DMS79 (cell line): ENCODE data around the gene GRM1.

Experiments
- DNase-seq: peaks from one replicate; lab custom pipeline; 2025; lab: John Stamatoyannopoulos, UW

GRM1 gene

GRCh38 chr6:146277142-146277541 lies 248.3 kb downstream of the GRM1 start:
- DNase-seq = no peak

DNA sequence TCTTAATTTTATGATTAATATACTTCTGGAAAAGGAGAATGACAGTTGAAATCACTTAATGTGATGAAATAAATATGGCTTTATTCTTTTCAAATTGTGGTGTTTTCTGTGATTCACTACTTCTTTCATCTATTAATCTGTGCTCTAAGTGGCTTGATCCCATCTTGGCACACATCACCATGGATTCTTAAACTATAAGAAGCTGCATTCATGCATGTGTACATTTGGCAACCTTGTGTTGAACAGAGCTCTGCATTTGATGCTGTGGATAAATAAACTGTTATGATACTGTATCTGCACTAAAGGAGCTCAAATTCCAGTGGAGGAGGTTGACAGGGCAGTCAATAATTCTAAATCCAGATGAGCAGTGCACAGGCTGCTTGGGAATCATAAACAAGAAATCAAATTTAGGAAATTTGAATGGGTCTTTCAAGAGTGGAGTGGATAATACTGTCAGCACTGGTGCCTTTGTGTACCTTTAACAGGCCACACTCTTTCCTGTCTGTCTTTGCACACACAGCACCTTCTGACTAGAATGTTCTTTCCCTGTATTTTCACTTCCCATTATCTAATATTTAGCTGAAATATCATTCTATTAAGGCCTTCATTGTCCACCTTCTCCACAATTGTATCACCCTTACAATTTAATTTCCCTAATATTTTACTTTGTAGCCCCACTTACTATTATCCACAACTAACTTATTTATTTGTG lies 252.9 kb downstream of the GRM1 start:
- no peak for DNase-seq

DNA sequence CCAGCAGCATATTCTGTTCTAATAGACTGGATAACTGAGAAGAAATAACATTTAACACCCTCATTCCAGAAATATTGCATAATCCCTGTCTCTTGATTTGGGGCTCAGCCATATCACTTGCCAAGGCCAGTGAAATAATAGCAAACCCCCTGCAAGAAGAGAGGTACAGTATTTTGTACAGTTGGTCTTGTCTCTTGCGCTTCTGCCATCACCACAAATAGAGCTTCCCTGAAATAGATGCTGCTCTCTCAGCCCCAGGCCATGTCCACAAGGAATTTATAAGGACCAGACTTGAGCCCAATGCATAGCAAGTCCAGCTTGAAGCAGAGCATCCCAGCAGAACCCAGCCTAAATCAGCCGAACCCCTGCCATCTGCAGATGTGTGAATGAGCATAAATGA lies 254.0 kb downstream of the GRM1 start:
- DNase-seq = no peak

- no peak for DNase-seq
Observed at GRCh38 chr6:146284311-146284710, 255.4 kb downstream of the GRM1 start.

GRCh38 chr6:146286961-146287360 lies 258.1 kb downstream of the GRM1 start:
- DNase-seq = no peak

DNA sequence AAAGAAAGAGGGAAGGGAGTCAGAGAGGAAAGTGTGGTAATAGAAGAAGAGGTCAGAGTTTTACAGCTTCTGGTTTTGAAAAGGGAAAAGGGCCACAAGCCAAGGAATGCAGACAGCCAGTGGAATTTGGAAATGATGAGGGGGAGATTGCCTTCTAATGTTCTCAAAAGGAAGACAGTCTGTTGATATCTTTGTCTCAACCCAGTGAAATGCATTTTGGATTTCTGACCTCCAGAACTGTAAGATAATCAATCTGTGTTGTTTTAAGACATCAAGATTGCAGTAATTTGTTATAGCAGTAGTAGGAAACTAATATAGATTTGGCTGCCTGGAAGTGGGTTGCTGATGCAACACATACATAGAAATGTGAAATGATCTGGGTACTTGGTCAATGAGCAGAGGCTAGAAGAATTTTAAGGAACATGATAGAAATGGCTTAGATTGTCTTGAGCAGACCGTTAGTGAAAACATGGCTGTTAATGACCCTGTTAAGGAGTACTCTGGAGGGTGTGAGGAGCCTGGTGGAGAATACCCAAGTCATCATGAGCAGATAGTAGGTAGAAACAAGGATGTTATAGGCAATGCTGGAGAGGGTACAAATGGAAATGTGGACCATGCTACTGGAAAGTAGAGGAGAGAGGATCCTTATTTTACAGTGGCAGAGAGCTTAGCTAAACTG lies 259.0 kb downstream of the GRM1 start:
- DNase-seq = no peak

DNA sequence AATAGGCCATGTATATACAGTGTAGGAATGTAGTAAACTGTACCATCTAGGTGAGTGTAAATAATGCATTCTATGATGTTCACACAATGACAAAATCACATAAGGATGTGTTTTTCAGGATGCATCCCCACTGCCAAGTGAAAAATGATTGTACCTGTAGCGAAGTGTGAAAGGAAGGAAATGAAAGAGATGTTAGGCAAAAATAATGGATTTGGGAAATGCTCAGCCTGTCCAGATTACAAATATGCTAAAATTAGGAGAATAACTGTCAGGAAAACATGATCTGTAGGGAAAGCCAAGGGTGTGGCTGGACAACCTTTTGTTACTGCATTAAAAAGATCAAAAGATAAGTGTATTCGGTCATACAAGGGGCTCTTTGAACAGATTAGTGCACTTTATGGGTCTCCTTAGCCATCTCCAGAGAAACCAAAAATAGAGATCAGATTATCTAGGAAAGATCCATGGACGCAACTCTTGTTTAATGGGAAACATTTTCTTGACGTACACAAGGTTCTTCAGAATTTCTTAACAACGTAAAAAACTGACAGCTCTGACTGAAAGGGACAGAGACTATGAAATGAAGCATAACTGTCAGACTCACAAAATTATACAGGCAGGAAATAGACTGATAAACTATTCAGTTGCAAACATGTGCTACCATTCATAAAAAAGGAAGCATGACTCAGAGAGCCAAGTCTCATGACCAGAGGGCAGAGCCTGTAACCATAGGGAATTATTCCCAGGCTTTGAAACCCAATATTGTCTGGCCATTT lies 261.1 kb downstream of the GRM1 start:
- no peak for DNase-seq

DNA sequence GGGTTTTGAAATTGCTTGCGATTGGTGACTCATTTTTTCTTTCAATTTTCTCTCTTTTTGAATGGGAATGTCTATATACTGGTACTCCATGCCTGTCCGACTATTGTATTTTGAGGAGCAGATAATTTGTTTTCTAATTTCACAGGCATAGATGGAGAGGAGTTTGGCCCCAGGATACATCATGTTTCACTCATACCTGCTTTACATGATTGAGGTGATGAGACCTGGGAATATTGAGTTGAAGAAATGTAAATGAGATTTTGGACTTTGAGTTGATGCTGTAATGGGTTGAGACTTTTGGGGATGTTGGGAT lies 261.7 kb downstream of the GRM1 start:
- no peak for DNase-seq

- DNase-seq = no peak
Observed at GRCh38 chr6:146292506-146292905, 263.6 kb downstream of the GRM1 start.

DNA sequence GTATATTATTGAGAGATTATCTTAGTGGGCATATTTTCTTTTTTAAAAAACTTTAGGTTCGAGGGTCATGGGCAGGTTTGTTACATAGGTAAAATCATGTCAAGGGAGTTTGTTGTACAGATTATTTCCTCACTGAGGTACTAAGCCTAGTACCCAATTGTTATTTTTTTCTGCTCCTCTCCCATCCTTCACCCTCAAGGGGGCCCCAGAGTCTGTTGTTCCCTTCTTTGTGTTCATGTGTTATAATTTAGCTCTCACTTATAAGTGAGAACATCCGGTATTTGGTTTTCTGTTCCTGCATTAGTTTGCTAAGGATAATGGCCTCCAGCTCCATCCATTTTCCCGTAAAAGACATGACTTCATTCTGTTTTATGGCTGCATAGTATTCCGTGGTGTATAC lies 266.8 kb downstream of the GRM1 start:
- DNase-seq = no peak

DNA sequence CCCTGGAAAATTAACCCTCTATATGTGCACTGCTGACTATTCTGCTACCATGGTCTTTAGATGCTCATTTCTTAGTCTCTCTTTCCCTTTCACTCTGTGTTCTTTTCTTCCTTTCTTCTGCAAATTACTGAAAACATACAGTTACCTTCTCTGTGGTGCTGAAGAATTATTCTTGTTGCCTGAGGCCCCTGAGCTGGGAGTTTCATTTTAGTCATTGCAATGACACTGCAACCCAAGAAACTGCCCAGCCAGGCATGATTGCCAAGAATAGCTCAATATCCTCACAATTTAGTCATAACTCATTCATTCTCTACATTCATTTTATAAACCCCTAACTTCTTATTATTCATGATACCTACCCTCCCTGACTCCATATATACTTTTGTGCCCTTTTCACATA lies 269.0 kb downstream of the GRM1 start:
- no peak for DNase-seq

GRCh38 chr6:146300521-146300920 lies 271.7 kb downstream of the GRM1 start:
- no peak for DNase-seq

- DNase-seq = no peak
Observed at GRCh38 chr6:146301764-146302163, 272.9 kb downstream of the GRM1 start.

DNA sequence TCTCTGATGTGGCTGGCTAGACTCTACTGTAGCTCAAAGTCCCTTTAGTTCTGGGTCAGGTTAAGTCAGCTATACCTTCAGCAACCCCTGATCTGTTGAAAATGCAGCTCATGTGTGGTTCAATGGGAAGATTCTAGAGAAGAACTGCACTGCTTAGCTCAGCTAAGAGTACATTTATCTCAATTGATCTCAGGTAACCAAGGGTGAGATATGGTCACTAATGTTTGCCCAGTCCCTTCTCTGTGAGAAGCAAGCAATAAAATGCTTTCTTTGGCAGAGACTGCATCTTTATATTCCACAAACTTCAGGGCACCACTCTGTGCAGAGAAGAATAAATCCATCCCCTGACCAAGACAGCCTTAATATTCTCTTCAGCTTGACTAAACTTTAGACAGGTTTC lies 274.1 kb downstream of the GRM1 start:
- no peak for DNase-seq

- DNase-seq = no peak
Observed at GRCh38 chr6:146304181-146304580, 275.3 kb downstream of the GRM1 start.

DNA sequence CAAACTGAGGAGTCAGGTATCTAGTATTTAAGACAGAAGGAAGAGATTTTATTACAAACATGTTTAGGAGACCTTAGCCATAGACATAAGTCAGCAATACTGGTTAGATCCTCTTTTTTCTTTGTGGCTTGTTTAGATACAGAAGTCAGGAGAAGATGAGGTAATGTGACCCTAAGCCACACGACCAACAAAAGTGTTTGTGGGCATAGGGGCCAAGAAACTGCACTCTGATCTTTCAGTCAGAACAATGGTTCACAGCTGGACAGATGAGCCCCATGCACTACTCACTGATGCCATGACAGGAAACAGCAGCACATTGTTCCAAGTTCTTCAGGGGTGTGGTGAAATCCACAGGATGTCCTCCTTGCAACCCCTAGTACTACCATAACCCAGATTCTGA lies 276.2 kb downstream of the GRM1 start:
- DNase-seq = no peak

- no peak for DNase-seq
Observed at GRCh38 chr6:146305951-146306350, 277.1 kb downstream of the GRM1 start.

DNA sequence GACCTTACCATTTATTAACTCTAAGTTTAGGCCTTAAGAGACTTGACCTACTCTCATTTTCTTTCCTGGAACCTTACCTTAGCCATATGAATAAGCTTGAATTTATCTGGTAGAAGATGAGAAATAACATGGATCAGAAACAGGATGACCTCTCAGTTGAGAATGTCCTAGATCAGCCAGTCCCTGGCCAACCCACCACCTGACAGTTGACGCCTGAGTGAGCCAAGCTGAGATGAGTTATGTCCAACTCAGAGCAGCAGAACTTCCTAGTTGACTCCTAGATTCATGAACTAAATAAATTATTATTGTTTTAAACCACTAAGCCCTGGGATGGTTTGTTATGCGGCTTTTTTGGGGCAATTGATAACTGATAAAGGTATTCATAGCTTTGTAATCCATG lies 281.8 kb downstream of the GRM1 start:
- no peak for DNase-seq

GRCh38 chr6:146311079-146311478 lies 282.2 kb downstream of the GRM1 start:
- DNase-seq = no peak

DNA sequence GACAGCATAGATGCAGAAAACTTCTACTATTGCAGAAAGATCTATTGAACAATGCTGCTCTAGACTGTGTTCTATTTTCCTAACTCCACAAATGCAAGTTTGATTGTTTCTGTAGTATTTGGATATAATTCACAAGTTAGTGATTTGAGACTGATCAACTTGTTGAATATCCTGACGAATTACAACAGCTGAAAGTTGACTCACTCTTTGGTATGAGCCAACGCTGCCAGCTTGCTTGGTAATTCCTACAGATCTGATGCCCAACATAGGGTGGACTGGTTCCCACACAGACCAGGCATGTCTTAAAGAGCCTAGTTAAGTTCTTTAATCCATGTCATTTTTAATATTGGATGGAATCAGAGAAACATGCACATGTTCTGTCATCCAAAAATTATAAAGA lies 283.7 kb downstream of the GRM1 start:
- DNase-seq = no peak

DNA sequence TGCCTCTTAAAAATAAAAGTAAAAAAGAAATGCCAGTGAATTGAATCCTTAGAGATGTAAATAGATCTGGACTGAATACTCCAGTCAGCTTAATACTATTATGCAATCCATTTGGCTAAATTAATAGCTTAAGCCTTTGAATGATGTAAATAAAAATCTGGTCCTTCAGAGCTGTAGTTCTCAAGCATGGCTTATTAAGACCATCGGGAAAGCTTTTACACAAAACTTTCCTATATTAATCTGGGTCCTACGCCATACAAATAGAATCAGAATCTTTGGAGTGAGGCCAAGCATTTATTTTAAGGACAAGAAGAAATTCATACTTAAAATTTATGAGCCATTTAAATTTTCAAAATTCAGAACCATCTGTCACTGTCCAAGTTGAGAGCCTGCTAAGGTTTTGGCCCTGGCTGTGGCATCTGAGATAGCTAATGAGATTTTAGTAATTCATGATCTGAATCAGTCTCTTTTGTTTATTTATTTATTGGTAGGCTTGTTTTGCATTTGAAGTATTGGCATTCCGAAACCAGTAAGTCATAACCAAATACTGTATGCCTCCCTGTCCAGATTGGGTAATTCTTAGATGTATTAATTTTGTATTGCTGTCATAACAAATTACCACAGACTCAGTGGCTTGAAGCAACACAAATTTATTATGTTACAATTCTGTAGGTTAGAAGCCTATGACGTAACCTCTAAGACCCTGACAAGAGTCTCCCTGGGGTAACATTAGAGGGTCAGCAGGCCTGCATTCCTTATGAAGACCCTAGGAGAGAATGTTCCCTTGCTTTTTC lies 286.7 kb downstream of the GRM1 start:
- DNase-seq = no peak

- DNase-seq = no peak
Observed at GRCh38 chr6:146316175-146316495, 287.3 kb downstream of the GRM1 start.

GRCh38 chr6:146331013-146331412 lies 302.2 kb downstream of the GRM1 start:
- no peak for DNase-seq
